Pancreas (tissue), 10 donors: ENCODE data around the gene KCMF1. TPM values are rescaled to one million over a fixed set of nuclear protein-coding genes. Genes with fewer than 3 reads are reported as not detected.

Experiments used
- ATAC-seq, 4 donors: fragments of 200-7000 bp; cut with Tn5 transposase; one replicate each; pipeline versions ENCODE4 v1.8.0 to v1.9.1; 2020; ENCODE audit warnings: mild to moderate bottlenecking in 4 of 4, moderate library complexity in 4 of 4
- DNase-seq, 6 donors: peaks; one replicate each; pipeline ENCODE4 v3.0.0-alpha.2; 2020
- FAIRE-seq: peaks from 2 replicates; lab custom pipeline; 2012; peaks lifted over from hg19 to GRCh38; lab: Jason Lieb, UNC
- H3K27ac ChIP-seq, 4 donors: fragments of 200-600 bp; sonication (generic); 1 replicate in 3 of 4; 2 replicates in 1 of 4; pipeline versions ENCODE4 v1.5.0 to v1.8.0; 2020
- H3K27me3 ChIP-seq, 4 donors: fragments of 200-600 bp; one replicate each; pipeline ENCODE4 v1.8.0; 2021
- H3K36me3 ChIP-seq, 3 donors: fragments of 200-600 bp; sonication (generic) in 1 of 3; one replicate each; pipeline versions ENCODE4 v1.5.0 to v1.8.0; 2020 to 2021
- H3K4me1 ChIP-seq, 3 donors: fragments of 200-600 bp; one replicate each; pipeline ENCODE4 v1.8.0; 2021
- H3K4me3 ChIP-seq, 4 donors: fragments of 200-600 bp; sonication (generic) in 2 of 4; one replicate each; pipeline versions ENCODE4 v1.5.0 to v1.8.0; 2020 to 2021
- H3K9me3 ChIP-seq, 4 donors: fragments of 200-600 bp; one replicate each; pipeline ENCODE4 v1.8.0; 2021
- WGBS, 2 donors: extraction: QIAGEN DNeasy Blood & Tissue Kit; methylation state at CpG; one replicate each; pipeline ENCODE4 v1.1.7; 2013; 5-methylcytosine and 5-hydroxymethylcytosine counted together
- intact Hi-C, 3 donors: fragments of 100-400 bp; cut with DNase I; formaldehyde crosslinking; loops; one replicate each; pipeline versions ENCODE4 v1.11.1 to v1.14.2; 2022
- polyA plus RNA-seq, 2 donors: library from polyadenylated mRNA; stranded (reverse); fragments of 200-250 nt; gene quantifications; one replicate each; pipeline ENCODE4 v1.2.3, GENCODE V29; 2013
- total RNA-seq, 6 donors: library from RNA; stranded (reverse); fragmentation: NEBNext Ultra II Directional in 4 of 6; extraction: Animal tissue kit (Norgen Biotek cat#: 25700) in 4 of 6; gene quantifications; one replicate each; pipeline versions ENCODE4 v1.2.1 to v1.2.4, GENCODE V29; 2021 to 2023
- TF ChIP-seq, protein P1 (sequence below), 4 donors: fragments of 200-600 bp; sonication (generic) in 3 of 4; IDR thresholded peaks; one replicate each; pipeline versions ENCODE4 v1.5.0 to v1.8.0; 2021; ENCODE audit warnings: antibody characterized with exemption in 4 of 4
- donor health status: healthy with polysubstance abuse.
- donor health status: DM: no; HTN: no; CAD: no; lungs with moderate emphysema.
- donor health status: DM: no; HTN: no; CAD: no.
- donor health status: control.
- donor health status: control.
- donor health status: Bipolar disorder and iron deficiency.
- donor health status: DM: yes; HTN: yes; CAD: no.
- donor health status: DM: no; HTN: no; CAD: no.
- donor health status: DM: no; HTN: no; CAD: no.
- donor health status: DM: yes; HTN: yes; CAD: no.

The KCMF1 gene
- total and polyA plus RNA-seq, 8 donors = 9.9 to 102 (median 67.4) TPM

DNA sequence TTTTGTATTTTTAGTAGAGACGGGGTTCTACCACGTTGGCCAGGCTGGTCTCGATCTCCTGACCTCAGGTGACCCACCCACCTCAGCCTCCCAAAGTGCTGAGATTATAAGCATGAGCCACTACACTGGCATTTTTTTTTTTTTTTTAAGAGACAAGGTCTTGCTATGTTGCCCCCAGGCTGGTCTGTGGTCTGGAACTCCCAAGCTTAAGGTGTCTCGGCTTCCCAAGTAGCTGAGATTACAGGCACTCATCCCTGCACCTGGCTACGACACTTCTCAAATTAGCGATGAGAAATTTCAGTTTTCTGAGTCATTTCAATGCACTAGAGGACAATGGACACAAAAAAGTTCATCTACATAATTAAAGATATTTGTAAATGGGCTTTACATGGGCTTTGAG lies 125.7 kb downstream of the KCMF1 start:
- TF ChIP-seq, protein P1, sequence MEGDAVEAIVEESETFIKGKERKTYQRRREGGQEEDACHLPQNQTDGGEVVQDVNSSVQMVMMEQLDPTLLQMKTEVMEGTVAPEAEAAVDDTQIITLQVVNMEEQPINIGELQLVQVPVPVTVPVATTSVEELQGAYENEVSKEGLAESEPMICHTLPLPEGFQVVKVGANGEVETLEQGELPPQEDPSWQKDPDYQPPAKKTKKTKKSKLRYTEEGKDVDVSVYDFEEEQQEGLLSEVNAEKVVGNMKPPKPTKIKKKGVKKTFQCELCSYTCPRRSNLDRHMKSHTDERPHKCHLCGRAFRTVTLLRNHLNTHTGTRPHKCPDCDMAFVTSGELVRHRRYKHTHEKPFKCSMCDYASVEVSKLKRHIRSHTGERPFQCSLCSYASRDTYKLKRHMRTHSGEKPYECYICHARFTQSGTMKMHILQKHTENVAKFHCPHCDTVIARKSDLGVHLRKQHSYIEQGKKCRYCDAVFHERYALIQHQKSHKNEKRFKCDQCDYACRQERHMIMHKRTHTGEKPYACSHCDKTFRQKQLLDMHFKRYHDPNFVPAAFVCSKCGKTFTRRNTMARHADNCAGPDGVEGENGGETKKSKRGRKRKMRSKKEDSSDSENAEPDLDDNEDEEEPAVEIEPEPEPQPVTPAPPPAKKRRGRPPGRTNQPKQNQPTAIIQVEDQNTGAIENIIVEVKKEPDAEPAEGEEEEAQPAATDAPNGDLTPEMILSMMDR (IDR thresholded peaks at IDR 0.05) = no peak
- Histone ChIP-seq H3K4me1 (no peaks in the 10 kb centered on the region), H3K4me3 (no peak overlapping the region), H3K27me3 (no peaks in the 10 kb centered on the region), H3K36me3 (no peaks in the 10 kb centered on the region), H3K27ac (no peak overlapping the region), H3K9me3 (no peaks in the 10 kb centered on the region)
- intact Hi-C loops = no loop called here
- DNase-seq (no peak), FAIRE-seq (no peak), ATAC-seq (no peak)
- 81 to 85% methylated on average over 6 of the region's 6 CpGs for WGBS, 2 donors

DNA sequence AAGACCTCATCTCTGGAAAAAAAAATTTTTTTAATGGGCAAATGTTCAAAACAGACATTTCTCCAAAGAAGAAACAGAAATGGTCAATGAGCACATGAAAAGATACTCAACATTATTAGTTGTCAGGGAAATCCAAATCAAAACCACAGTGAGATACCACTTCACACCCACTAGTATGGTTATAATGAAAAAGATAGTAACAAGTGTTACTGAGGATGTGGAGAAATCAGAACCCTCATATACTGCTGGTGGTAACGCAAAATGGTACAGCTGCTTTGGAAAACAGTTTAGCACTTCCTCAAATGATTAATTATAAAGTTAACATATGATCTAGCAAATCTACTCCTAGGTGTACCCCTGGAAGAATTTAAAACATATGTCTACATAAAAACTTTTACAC lies 133.3 kb downstream of the KCMF1 start:
- H3K27me3 ChIP-seq = no peaks in the 10 kb centered on the region
- ATAC-seq = no peak
- no peak for FAIRE-seq
- WGBS, 2 donors = 90 to 92% methylated on average over 1 of the region's 1 CpG
- intact Hi-C loops = no loop called here
- DNase-seq = no peak
- no peaks in the 10 kb centered on the region for H3K9me3 ChIP-seq
- H3K4me1 ChIP-seq = no peaks in the 10 kb centered on the region
- no peak overlapping the region for H3K27ac ChIP-seq
- H3K36me3 ChIP-seq = no peaks in the 10 kb centered on the region
- TF ChIP-seq, protein P1 (IDR thresholded peaks at IDR 0.05) = no peak
- H3K4me3 ChIP-seq = no peak overlapping the region

DNA sequence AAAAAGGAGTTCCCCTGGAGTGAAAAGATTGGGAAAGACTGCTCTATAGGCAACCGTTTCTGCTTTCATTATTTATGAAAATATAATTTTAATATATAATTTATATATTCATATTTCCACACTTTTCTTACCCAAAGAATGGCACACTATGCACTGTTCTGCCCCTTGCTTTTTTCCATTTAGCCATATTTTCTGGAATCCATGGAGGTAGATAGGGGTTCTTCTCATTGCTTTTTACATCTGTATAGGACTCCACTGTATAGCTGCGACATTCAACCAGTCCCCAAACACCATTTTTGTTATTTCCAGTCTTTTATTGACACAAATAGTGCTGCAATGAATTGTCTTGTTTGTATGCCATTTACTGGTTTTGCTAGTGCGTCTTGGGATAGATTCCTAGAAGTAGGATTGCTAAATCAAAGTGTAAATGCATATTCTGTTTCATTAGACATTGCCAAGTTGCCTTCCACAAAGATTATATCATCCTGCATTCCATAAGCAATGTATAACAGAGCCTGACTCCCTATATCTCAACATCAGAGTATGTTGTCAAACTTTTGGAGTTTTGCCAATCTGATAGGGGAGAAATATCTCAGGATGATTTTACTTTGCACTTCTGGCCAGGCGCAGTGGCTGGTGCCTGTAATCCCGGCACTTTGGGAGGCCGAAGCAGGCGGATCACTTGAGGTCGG lies 135.7 kb downstream of the KCMF1 start:
- 51 to 53% methylated on average over 8 of the region's 8 CpGs for WGBS, 2 donors
- Histone ChIP-seq H3K4me3 (no peak overlapping the region), H3K9me3 (no peaks in the 10 kb centered on the region), H3K27ac (no peak overlapping the region), H3K4me1 (no peaks in the 10 kb centered on the region), H3K36me3 (no peaks in the 10 kb centered on the region), H3K27me3 (no peaks in the 10 kb centered on the region)
- FAIRE-seq = no peak
- TF ChIP-seq, protein P1 (IDR thresholded peaks at IDR 0.05) = no peak
- intact Hi-C loops = no loop called here
- DNase-seq = no peak
- ATAC-seq = no peak

Other genes with a start within 250 kb of the KCMF1 start
- gene TRABD2A, start 90.1 kb upstream of the KCMF1 start, total RNA-seq = under 1 TPM in 5 of 6 donors, not detected in 1; 0.19 to 0.59 (median 0.28) TPM
- under 1 TPM; 0.27 to 0.33 TPM for gene TRABD2A, start 90.1 kb upstream of the KCMF1 start, polyA plus RNA-seq
- 100 to 1,000 TPM; 134 to 700 (median 213) TPM for gene TMSB10, start 65.5 kb upstream of the KCMF1 start, total RNA-seq
- gene TMSB10, start 65.5 kb upstream of the KCMF1 start, polyA plus RNA-seq = 1,000 to 10,000 TPM in 1 of 2 donors, 100 to 1,000 TPM in 1; 585 to 1,099 TPM
- gene TCF7L1, start 162.2 kb downstream of the KCMF1 start, total RNA-seq = 1 to 10 TPM; 1.1 to 3.6 (median 1.7) TPM
- 1 to 10 TPM; 3.1 to 4.0 TPM for gene TCF7L1, start 162.2 kb downstream of the KCMF1 start, polyA plus RNA-seq